ENCODE measurements around the gene KAZN.

The KAZN gene

DNA sequence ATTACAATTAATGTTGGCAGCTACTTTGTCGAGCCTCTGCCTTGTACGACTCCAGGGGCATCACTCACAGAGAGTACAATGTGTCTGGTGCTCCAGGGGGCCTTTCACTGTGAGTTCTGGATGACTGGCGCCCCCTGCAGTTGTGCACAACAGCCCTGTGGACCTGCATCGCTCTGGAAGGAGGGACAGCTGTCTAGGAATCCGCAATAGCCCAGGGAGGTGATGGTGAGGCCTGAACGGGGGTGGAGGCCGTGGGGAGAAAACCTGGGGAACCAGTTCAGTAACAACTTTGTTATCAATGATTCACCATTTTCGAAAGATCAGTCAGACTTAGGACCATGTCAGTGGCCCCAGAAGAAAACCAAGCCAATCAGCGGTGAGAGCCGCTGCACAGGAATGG is 189.1 kb downstream of the KAZN start:
- peaks cover 6% of the 10 kb centered on the region for H3K4me1 ChIP-seq (ENCODE audit: control insufficient read depth, insufficient read depth, low read length)
- H3K36me3 ChIP-seq (ENCODE audit: control insufficient read depth, insufficient read depth, low read length, severe bottlenecking): no peaks in the 10 kb centered on the region
- no peak for DNase-seq (ENCODE audit: low read depth)
- no peaks in the 10 kb centered on the region for H3K27me3 ChIP-seq (replicated peaks; ENCODE audit: control insufficient read depth, insufficient read depth, low read length)
- H3K4me3 ChIP-seq (ENCODE audit: low read length): no peak overlapping the region
- no peaks in the 10 kb centered on the region for H3K9me3 ChIP-seq (ENCODE audit: control insufficient read depth, low read length)
- no peak overlapping the region for H3K9ac ChIP-seq (ENCODE audit: low read length)

- Histone ChIP-seq H3K9ac (ENCODE audit: low read length) (no peak overlapping the region), H3K4me1 (ENCODE audit: control insufficient read depth, insufficient read depth, low read length) (peaks cover 6% of the 10 kb centered on the region), H3K27me3 (replicated peaks; ENCODE audit: control insufficient read depth, insufficient read depth, low read length) (no peaks in the 10 kb centered on the region), H3K36me3 (ENCODE audit: control insufficient read depth, insufficient read depth, low read length, severe bottlenecking) (no peaks in the 10 kb centered on the region), H3K4me3 (ENCODE audit: low read length) (no peak overlapping the region), H3K9me3 (ENCODE audit: control insufficient read depth, low read length) (no peaks in the 10 kb centered on the region)
- no peak for DNase-seq (ENCODE audit: low read depth)
These were observed 189.6 kb downstream of the KAZN start for GRCh38 chr1:14788080-14788479.

- Histone ChIP-seq H3K4me1 (ENCODE audit: control insufficient read depth, insufficient read depth, low read length) (peaks cover 6% of the 10 kb centered on the region), H3K27me3 (replicated peaks; ENCODE audit: control insufficient read depth, insufficient read depth, low read length) (no peaks in the 10 kb centered on the region), H3K9me3 (ENCODE audit: control insufficient read depth, low read length) (no peaks in the 10 kb centered on the region), H3K9ac (ENCODE audit: low read length) (no peak overlapping the region), H3K36me3 (ENCODE audit: control insufficient read depth, insufficient read depth, low read length, severe bottlenecking) (no peaks in the 10 kb centered on the region), H3K4me3 (ENCODE audit: low read length) (no peak overlapping the region)
- no peak for DNase-seq (ENCODE audit: low read depth)
These were observed 192.5 kb downstream of the KAZN start for GRCh38 chr1:14790982-14791381.

DNA sequence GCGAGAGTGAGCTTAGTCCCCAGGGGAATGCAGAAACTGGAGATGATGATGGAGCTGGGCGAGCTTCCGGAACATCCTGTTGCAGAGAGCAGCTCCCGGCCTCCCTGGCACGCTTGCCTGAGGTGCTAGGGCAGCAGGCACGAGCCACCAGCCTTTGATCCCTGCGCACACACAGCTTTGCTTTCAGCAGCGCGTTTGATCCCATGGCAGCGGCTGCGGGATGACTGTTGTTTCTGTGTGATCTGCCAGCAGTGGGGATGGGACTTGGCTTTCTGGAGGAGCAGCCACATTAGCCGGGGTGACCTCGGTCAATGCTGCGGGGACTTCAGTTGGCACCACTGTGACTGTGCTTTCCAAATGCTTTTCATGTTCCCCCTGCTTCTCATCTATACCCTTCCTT is 193.2 kb downstream of the KAZN start:
- Histone ChIP-seq H3K9ac (ENCODE audit: low read length) (no peak overlapping the region), H3K36me3 (ENCODE audit: control insufficient read depth, insufficient read depth, low read length, severe bottlenecking) (no peaks in the 10 kb centered on the region), H3K9me3 (ENCODE audit: control insufficient read depth, low read length) (no peaks in the 10 kb centered on the region), H3K4me3 (ENCODE audit: low read length) (no peak overlapping the region), H3K4me1 (ENCODE audit: control insufficient read depth, insufficient read depth, low read length) (peaks cover 6% of the 10 kb centered on the region), H3K27me3 (replicated peaks; ENCODE audit: control insufficient read depth, insufficient read depth, low read length) (no peaks in the 10 kb centered on the region)
- no peak for DNase-seq (ENCODE audit: low read depth)

DNA sequence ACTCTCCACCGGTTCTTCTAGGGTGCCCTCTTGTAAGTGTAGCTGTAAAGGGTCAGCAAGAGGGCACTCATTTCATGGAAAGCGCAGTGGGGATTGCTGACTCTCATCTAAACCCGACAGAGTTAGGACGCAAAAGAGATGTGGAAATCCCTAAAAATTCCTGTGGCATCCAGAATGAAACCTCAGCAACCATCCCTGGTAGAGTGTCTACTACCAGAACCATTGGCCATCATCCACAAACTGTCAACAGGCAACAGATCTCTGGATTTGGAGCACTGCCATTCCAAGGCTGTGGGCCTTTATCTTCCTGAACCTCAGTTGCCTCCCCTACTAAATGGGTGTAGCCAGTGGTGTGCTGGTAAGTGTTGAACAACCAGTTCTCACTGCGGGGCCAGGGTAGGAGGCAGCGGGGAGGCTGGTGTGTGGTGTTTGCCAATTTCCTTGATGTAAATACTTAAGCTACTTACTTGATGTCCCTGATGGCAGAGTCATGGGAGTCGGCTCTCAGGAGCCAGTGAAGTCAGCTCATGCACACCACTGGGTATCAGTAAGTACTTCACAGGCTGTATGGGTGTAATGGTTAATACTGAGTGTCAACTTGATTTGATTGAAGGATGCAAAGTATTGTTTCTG is 195.8 kb downstream of the KAZN start:
- no peak for DNase-seq (ENCODE audit: low read depth)
- Histone ChIP-seq H3K4me3 (ENCODE audit: low read length) (no peak overlapping the region), H3K9me3 (ENCODE audit: control insufficient read depth, low read length) (no peaks in the 10 kb centered on the region), H3K4me1 (ENCODE audit: control insufficient read depth, insufficient read depth, low read length) (peaks cover 5% of the 10 kb centered on the region), H3K9ac (ENCODE audit: low read length) (no peak overlapping the region), H3K27me3 (replicated peaks; ENCODE audit: control insufficient read depth, insufficient read depth, low read length) (no peaks in the 10 kb centered on the region), H3K36me3 (ENCODE audit: control insufficient read depth, insufficient read depth, low read length, severe bottlenecking) (no peaks in the 10 kb centered on the region)

DNA sequence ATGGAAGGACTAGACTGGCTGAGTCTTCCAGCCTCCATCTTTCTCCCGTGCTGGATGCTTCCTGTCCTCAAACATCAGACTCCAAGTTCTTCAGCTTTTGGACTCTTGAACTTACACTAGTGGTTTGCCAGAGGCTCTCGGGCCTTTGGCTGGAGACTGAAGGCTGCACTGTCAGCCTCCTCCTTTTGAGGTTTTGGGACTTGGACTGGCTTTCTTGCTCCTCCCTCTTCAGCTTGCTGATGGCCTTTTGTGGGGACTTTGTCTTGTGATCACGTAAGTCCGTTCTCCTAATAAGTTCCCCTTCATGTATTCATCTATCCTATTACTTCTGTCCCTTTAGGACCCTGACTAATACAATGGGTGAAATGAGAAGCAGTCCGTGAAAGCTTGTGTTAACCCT is 196.4 kb downstream of the KAZN start:
- Histone ChIP-seq H3K9ac (ENCODE audit: low read length) (no peak overlapping the region), H3K4me1 (ENCODE audit: control insufficient read depth, insufficient read depth, low read length) (no peaks in the 10 kb centered on the region), H3K36me3 (ENCODE audit: control insufficient read depth, insufficient read depth, low read length, severe bottlenecking) (no peaks in the 10 kb centered on the region), H3K4me3 (ENCODE audit: low read length) (no peak overlapping the region), H3K27me3 (replicated peaks; ENCODE audit: control insufficient read depth, insufficient read depth, low read length) (no peaks in the 10 kb centered on the region), H3K9me3 (ENCODE audit: control insufficient read depth, low read length) (no peaks in the 10 kb centered on the region)
- DNase-seq (ENCODE audit: low read depth): no peak

DNA sequence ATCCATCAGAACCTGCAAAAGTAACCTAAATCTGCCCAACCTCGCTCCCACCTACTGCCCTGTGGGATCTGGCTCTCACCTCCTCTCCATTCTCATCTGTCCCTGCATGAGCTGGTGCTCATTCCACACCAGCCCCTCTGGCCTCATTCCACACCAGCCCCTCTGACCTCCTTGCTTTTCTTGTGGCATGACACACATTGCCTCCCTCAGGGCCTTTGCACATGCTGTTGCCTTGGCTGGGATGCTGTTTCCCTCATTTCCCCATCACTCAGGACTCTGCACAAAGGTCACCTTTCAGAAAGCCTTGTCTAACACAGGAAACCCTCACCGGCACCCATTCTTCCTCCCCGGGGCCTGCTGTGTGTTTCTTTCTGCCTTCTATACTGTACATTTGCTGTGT is 197.1 kb downstream of the KAZN start:
- Histone ChIP-seq H3K27me3 (replicated peaks; ENCODE audit: control insufficient read depth, insufficient read depth, low read length) (no peaks in the 10 kb centered on the region), H3K4me1 (ENCODE audit: control insufficient read depth, insufficient read depth, low read length) (no peaks in the 10 kb centered on the region), H3K36me3 (ENCODE audit: control insufficient read depth, insufficient read depth, low read length, severe bottlenecking) (no peaks in the 10 kb centered on the region), H3K9ac (ENCODE audit: low read length) (no peak overlapping the region), H3K4me3 (ENCODE audit: low read length) (no peak overlapping the region), H3K9me3 (ENCODE audit: control insufficient read depth, low read length) (no peaks in the 10 kb centered on the region)
- no peak for DNase-seq (ENCODE audit: low read depth)

DNA sequence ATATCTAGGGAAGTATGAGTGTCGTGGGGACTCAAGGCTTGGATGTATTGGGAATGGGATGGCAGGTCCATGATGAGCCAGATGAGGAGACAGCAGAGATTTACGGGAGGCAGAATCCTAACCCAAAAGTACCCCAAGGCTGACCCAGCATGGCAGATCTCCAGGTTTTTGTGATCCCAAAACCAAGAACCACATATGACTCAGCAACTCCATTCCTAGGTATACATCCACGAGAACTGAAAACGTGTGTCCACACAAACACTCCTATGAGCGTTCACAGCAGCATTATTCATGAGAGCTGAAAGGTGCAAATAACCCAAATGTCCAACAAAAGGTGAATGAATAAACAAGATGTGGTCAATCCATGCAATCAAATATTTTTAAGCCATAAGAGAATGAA is 201.5 kb downstream of the KAZN start:
- H3K4me1 ChIP-seq (ENCODE audit: control insufficient read depth, insufficient read depth, low read length): no peaks in the 10 kb centered on the region
- no peaks in the 10 kb centered on the region for H3K9me3 ChIP-seq (ENCODE audit: control insufficient read depth, low read length)
- no peaks in the 10 kb centered on the region for H3K36me3 ChIP-seq (ENCODE audit: control insufficient read depth, insufficient read depth, low read length, severe bottlenecking)
- no peak overlapping the region for H3K9ac ChIP-seq (ENCODE audit: low read length)
- DNase-seq (ENCODE audit: low read depth): no peak
- no peaks in the 10 kb centered on the region for H3K27me3 ChIP-seq (replicated peaks; ENCODE audit: control insufficient read depth, insufficient read depth, low read length)
- no peak overlapping the region for H3K4me3 ChIP-seq (ENCODE audit: low read length)

DNA sequence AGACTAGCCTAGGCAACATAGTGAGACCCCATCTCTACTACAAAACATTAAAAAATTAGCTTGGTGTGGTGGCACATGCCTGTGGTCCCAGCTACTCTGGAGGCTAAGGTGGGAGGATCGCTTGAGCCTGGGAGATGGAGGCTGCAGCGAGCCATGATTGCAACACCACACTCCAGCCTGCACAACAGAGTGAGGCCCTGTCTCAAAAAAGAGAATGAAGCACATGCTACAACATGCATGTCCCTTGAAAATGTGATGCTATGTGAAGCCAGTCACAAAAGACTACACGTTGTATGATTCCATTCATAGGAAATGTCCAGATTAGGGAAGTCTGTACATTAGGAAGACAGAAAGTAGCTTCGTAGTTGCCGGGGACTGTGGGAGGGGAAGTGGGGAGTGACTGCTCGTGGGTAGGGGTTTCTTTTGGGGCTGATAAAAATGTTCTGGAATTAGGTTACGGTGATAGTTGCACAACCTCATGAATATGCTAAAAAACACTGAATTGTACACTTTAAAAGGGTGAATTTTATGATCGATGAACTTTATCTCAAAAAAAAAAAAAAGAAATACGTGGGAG is 202.1 kb downstream of the KAZN start:
- H3K9me3 ChIP-seq (ENCODE audit: control insufficient read depth, low read length): no peaks in the 10 kb centered on the region
- H3K27me3 ChIP-seq (replicated peaks; ENCODE audit: control insufficient read depth, insufficient read depth, low read length): no peaks in the 10 kb centered on the region
- no peak for DNase-seq (ENCODE audit: low read depth)
- H3K4me1 ChIP-seq (ENCODE audit: control insufficient read depth, insufficient read depth, low read length): no peaks in the 10 kb centered on the region
- no peaks in the 10 kb centered on the region for H3K36me3 ChIP-seq (ENCODE audit: control insufficient read depth, insufficient read depth, low read length, severe bottlenecking)
- H3K9ac ChIP-seq (ENCODE audit: low read length): no peak overlapping the region
- H3K4me3 ChIP-seq (ENCODE audit: low read length): no peak overlapping the region

- DNase-seq (ENCODE audit: low read depth): no peak
- Histone ChIP-seq H3K36me3 (ENCODE audit: control insufficient read depth, insufficient read depth, low read length, severe bottlenecking) (no peaks in the 10 kb centered on the region), H3K9me3 (ENCODE audit: control insufficient read depth, low read length) (peaks cover 19% of the 10 kb centered on the region), H3K9ac (ENCODE audit: low read length) (no peak overlapping the region), H3K4me1 (ENCODE audit: control insufficient read depth, insufficient read depth, low read length) (no peaks in the 10 kb centered on the region), H3K27me3 (replicated peaks; ENCODE audit: control insufficient read depth, insufficient read depth, low read length) (no peaks in the 10 kb centered on the region), H3K4me3 (ENCODE audit: low read length) (no peak overlapping the region)
These were observed 204.7 kb downstream of the KAZN start for GRCh38 chr1:14803002-14803789.

GRCh38 chr1:14804626-14805025 is 206.1 kb downstream of the KAZN start:
- H3K9me3 ChIP-seq (ENCODE audit: control insufficient read depth, low read length): peaks cover 24% of the 10 kb centered on the region
- no peaks in the 10 kb centered on the region for H3K4me1 ChIP-seq (ENCODE audit: control insufficient read depth, insufficient read depth, low read length)
- H3K4me3 ChIP-seq (ENCODE audit: low read length): no peak overlapping the region
- no peak overlapping the region for H3K9ac ChIP-seq (ENCODE audit: low read length)
- no peaks in the 10 kb centered on the region for H3K36me3 ChIP-seq (ENCODE audit: control insufficient read depth, insufficient read depth, low read length, severe bottlenecking)
- H3K27me3 ChIP-seq (replicated peaks; ENCODE audit: control insufficient read depth, insufficient read depth, low read length): no peaks in the 10 kb centered on the region
- DNase-seq (ENCODE audit: low read depth): no peak

Data from adipocyte (in vitro differentiated cells).